K562 (cell line): Measurements from ENCODE around the gene PKD2. TPM values are rescaled to one million over a fixed set of nuclear protein-coding genes. Genes with fewer than 3 reads are reported as not detected.

Experiments used
- ATAC-seq: fragments of 200-7000 bp; cut with Tn5 transposase; 3 replicates; pipeline ENCODE4 v1.9.1; 2020; ENCODE audit warnings: moderate library complexity
- BruUV-seq: library from RNA; stranded (reverse); fragments of 400-500 nt; replicated peaks from 2 replicates; lab custom pipeline; 2021; lab: Mats Ljungman, UMichigan
- CTCF ChIA-PET: fragments of 300-600 bp; formaldehyde crosslinking; extraction: SDS; loops from one replicate; lab custom pipeline; 2021; ENCODE audit warnings: low intra/inter-chr PET ratio; lab: Yijun Ruan, JAX
- POLR2A ChIA-PET: fragments of 300-600, 350-650 bp; sonication (Branson Sonifier 250); formaldehyde crosslinking; extraction: SDS; loops from one replicate; lab custom pipeline; 2021; ENCODE audit warnings: antibody characterized with exemption, inconsistent platforms; lab: Yijun Ruan, JAX
- DNase-seq, 4 experiments: peaks; one replicate each; pipeline versions ENCODE4 v3.0.0 to v3.0.0-alpha.2; 2011 to 2018; ENCODE audit warnings: low spot score in 3 of 4, mixed read lengths in 3 of 4; ENCODE audit errors: extremely low read depth in 1 of 4
- FAIRE-seq: peaks from 2 replicates; lab custom pipeline; 2011; peaks lifted over from hg19 to GRCh38; lab: Jason Lieb, UNC
- H2AFZ ChIP-seq: 2 replicates; pipeline ENCODE4 v1.6.0; 2011; ENCODE audit warnings: low read depth, low read length, control low read depth, inconsistent platforms
- H3K27ac ChIP-seq: fragments of 200-600 bp; 3 replicates; pipeline ENCODE4 v1.8.0; 2011; ENCODE audit warnings: low read depth, mild to moderate bottlenecking, control low read depth, inconsistent platforms, low read length, moderate library complexity, mixed read lengths; ENCODE audit errors: extremely low read depth
- H3K27me3 ChIP-seq, 2 experiments: fragments of 300-600 bp in 1 of 2; 2 replicates in 1 of 2; 3 replicates in 1 of 2; pipeline versions ENCODE4 v1.6.0 to v1.8.0; 2011; ENCODE audit warnings: inconsistent platforms in 2 of 2, low read length in 2 of 2, mild to moderate bottlenecking in 1 of 2, mixed read lengths in 1 of 2, moderate library complexity in 1 of 2; ENCODE audit not compliant: control insufficient read depth in 2 of 2, insufficient read depth in 2 of 2
- H3K36me3 ChIP-seq: fragments of 300-600 bp; 3 replicates; pipeline ENCODE4 v1.8.0; 2011; ENCODE audit warnings: mild to moderate bottlenecking, low read length, inconsistent platforms; ENCODE audit not compliant: control insufficient read depth, insufficient read depth
- H3K4me1 ChIP-seq, 2 experiments: fragments of 200-600 bp in 1 of 2; replicated peaks in 1 of 2; 2 replicates in 1 of 2; 3 replicates in 1 of 2; pipeline versions ENCODE4 v1.5.1 to v1.8.0; 2011; ENCODE audit warnings: inconsistent platforms in 2 of 2, low read length in 2 of 2, mild to moderate bottlenecking in 1 of 2, mixed read lengths in 1 of 2, moderate library complexity in 1 of 2; ENCODE audit not compliant: control insufficient read depth in 2 of 2, insufficient read depth in 2 of 2
- H3K4me2 ChIP-seq: 2 replicates; pipeline ENCODE4 v1.6.1; 2011; ENCODE audit warnings: low read length, control low read depth, inconsistent platforms, mixed read lengths; ENCODE audit not compliant: insufficient read depth
- H3K4me3 ChIP-seq: fragments of 200-600 bp; sonication (generic), shearing (Covaris generic); 2 replicates; pipeline ENCODE4 v1.5.1; 2016; ENCODE audit warnings: control low read depth, inconsistent platforms
- H3K79me2 ChIP-seq: fragments of 200-600 bp; 3 replicates; pipeline ENCODE4 v1.8.0; 2011; ENCODE audit warnings: low read length, inconsistent platforms; ENCODE audit not compliant: control insufficient read depth, insufficient read depth
- H3K9ac ChIP-seq, 2 experiments: 2 replicates each; pipeline versions ENCODE4 v1.6.0 to v1.6.1; 2011; ENCODE audit warnings: low read depth in 2 of 2, low read length in 2 of 2, control low read depth in 1 of 2, inconsistent platforms in 1 of 2, mild to moderate bottlenecking in 1 of 2, mixed read lengths in 1 of 2; ENCODE audit not compliant: insufficient read depth in 1 of 2
- H3K9me1 ChIP-seq: one replicate; pipeline ENCODE4 v1.6.0; 2011; ENCODE audit warnings: inconsistent platforms, mild to moderate bottlenecking, low read length, moderate library complexity; ENCODE audit not compliant: control insufficient read depth, insufficient read depth
- H3K9me3 ChIP-seq: replicated peaks from 2 replicates; pipeline ENCODE4 v1.5.1; 2011; ENCODE audit warnings: low read depth, low read length, inconsistent platforms; ENCODE audit not compliant: control insufficient read depth, insufficient read depth
- H4K20me1 ChIP-seq: replicated peaks from 2 replicates; pipeline ENCODE4 v1.6.1; 2011; ENCODE audit warnings: low read length, inconsistent platforms, mixed read lengths; ENCODE audit not compliant: control insufficient read depth, insufficient read depth
- CBX8 ChIP-seq: fragments of 200-600 bp; sonication (generic); IDR thresholded peaks from 2 replicates; pipeline ENCODE4 v1.6.1; 2012; ENCODE audit warnings: borderline replicate concordance, mixed run types, low read depth, mild to moderate bottlenecking, moderate library complexity, mixed read lengths, low read length, control low read depth, inconsistent platforms; ENCODE audit not compliant: poor library complexity, severe bottlenecking; ENCODE audit errors: extremely low read depth
- ELK1 ChIP-seq: sonication (generic); formaldehyde crosslinking; IDR thresholded peaks from 2 replicates; pipeline ENCODE4 v1.8.1; 2022; ENCODE audit warnings: missing genetic modification reagents
- HCFC1 ChIP-seq: IDR thresholded peaks from 2 replicates; pipeline ENCODE4 v1.6.1; 2012; ENCODE audit warnings: low read depth, low read length, improper control_type of control experiment
- NFE2L1 ChIP-seq: fragments of 450-650 bp; IDR thresholded peaks from 2 replicates; pipeline ENCODE4 v1.6.1; 2016; ENCODE audit warnings: missing genetic modification characterization, low read depth, mild to moderate bottlenecking, missing compliant biosample characterization, moderate library complexity, borderline replicate concordance
- RUNX1 ChIP-seq: sonication (generic); IDR thresholded peaks from 2 replicates; pipeline ENCODE4 v1.6.1; 2016; ENCODE audit warnings: antibody characterized with exemption, low read depth
- SRF ChIP-seq, 2 experiments: fragments of 250-450, 450-650 bp in 1 of 2; sonication (Bioruptor Pico) in 1 of 2; sonication (generic) in 1 of 2; formaldehyde crosslinking; IDR thresholded peaks; 2 replicates each; pipeline versions ENCODE4 v1.5.0 to v1.5.1; 2020 to 2022; ENCODE audit warnings: mild to moderate bottlenecking in 1 of 2, missing genetic modification reagents in 1 of 2
- TFAP4 ChIP-seq: sonication (generic); formaldehyde crosslinking; IDR thresholded peaks from 2 replicates; pipeline ENCODE4 v1.8.0; 2022; ENCODE audit warnings: missing genetic modification reagents, mild to moderate bottlenecking, moderate library complexity, borderline replicate concordance
- THAP7 ChIP-seq: fragments of 250-450 bp; sonication (Bioruptor Pico); IDR thresholded peaks from 2 replicates; pipeline ENCODE4 v1.5.0; 2021
- ZBTB43 ChIP-seq: sonication (generic); formaldehyde crosslinking; IDR thresholded peaks from 2 replicates; pipeline ENCODE4 v1.8.0; 2023; ENCODE audit warnings: mild to moderate bottlenecking, missing genetic modification reagents
- ZNF12 ChIP-seq: sonication (generic); formaldehyde crosslinking; IDR thresholded peaks from 2 replicates; pipeline ENCODE4 v1.4.0; 2020; ENCODE audit warnings: mild to moderate bottlenecking, missing genetic modification reagents
- ZNF639 ChIP-seq, 2 experiments: fragments of 200-800 bp in 1 of 2; sonication (Bioruptor generic) in 1 of 2; sonication (generic) in 1 of 2; formaldehyde crosslinking in 1 of 2; IDR thresholded peaks in 1 of 2; conservative IDR thresholded peaks in 1 of 2; 2 replicates each; pipeline versions ENCODE4 v1.5.0 to v1.6.1; 2016 to 2020; ENCODE audit warnings: missing compliant biosample characterization in 1 of 2, missing genetic modification characterization in 1 of 2, missing genetic modification reagents in 1 of 2
- ZNF699 ChIP-seq: fragments of 250-450 bp; sonication (Bioruptor Pico); IDR thresholded peaks from 2 replicates; pipeline ENCODE4 v1.8.0; 2021; ENCODE audit warnings: mild to moderate bottlenecking, moderate library complexity; ENCODE audit not compliant: insufficient replicate concordance
- in situ Hi-C: fragments of 300-500 bp; cut with MboI; formaldehyde crosslinking; loops from 4 replicates; pipeline ENCODE4 v1.15.0; 2018; ENCODE audit warnings: inconsistent platforms, mixed read lengths
- intact Hi-C: fragments of 100-400 bp; cut with micrococcal nuclease; formaldehyde crosslinking; loops from 2 replicates; pipeline ENCODE4 v1.14.2; 2022
- polyA plus RNA-seq, 8 experiments: library from polyadenylated mRNA; depleted of rRNA in 4 of 8; stranded (reverse) in 5 of 8; unstranded in 3 of 8; fragments of >200 nt; fragmentation: Nextera tagmentation in 2 of 8; fragmentation: Illumina TruSeq in 1 of 8; extraction: Ambion mirVana in 2 of 8; extraction: Trizol in 1 of 8; gene quantifications; 2 replicates each; pipeline versions ENCODE4 v1.2.1 to v1.2.3, GENCODE V29; 2011 to 2014; ENCODE audit warnings: inconsistent platforms in 1 of 8, missing spikeins in 1 of 8
- total RNA-seq, 7 experiments: library from RNA; depleted of rRNA in 6 of 7; stranded (reverse); fragments of >200 nt in 6 of 7; fragmentation: Illumina TruSeq in 2 of 7; extraction: Trizol in 2 of 7; gene quantifications; 2 replicates each; pipeline versions ENCODE4 v1.2.1 to v1.2.3, GENCODE V29; 2011 to 2021; ENCODE audit warnings: low replicate concordance in 1 of 7

The PKD2 gene
- total and polyA plus RNA-seq, 9 of the 15 experiments (the other 6 are each of a cell fraction or from before 2014, with no cell fraction given), result 0.11 to 1.2 (median 0.47) TPM

GRCh38 chr4:88021824-88022223 is 14.4 kb downstream of the PKD2 start:
- TF ChIP-seq ZNF699 (CRISPR knock-in tag) (no peak), ZNF639 (CRISPR knock-in tag; conservative IDR thresholded peaks at IDR 0.05 in 1 of 2, IDR thresholded peaks at IDR 0.05 in 1 of 2) (no peak), SRF (CRISPR knock-in tag; IDR thresholded peaks at IDR 0.05) (no peak), CBX8 (no peak), HCFC1 (no peak), RUNX1 (no peak), ZNF12 (CRISPR knock-in tag) (no peak), THAP7 (no peak), ELK1 (no peak), ZBTB43 (CRISPR knock-in tag) (no peak), NFE2L1 (no peak), TFAP4 (CRISPR knock-in tag) (no peak)
- TF ChIP-seq, all 486 proteins: peak for 0
- intact Hi-C loops, result no loop called here
- no peak overlapping the region for H3K27ac ChIP-seq
- no peaks in the 10 kb centered on the region for H3K4me1 ChIP-seq
- POLR2A ChIA-PET, result interaction anchor here (0.6 to 0.7 kb wide), 2 partner anchors 157 to 319 kb away, joined by 3 read pairs; no protein-coding TSS in a partner anchor
- CTCF ChIA-PET, result no interaction called here
- BruUV-seq, result no TSS peak
- no peak for DNase-seq
- no peaks in the 10 kb centered on the region for H3K9me1 ChIP-seq
- FAIRE-seq, result no peak
- H2AFZ ChIP-seq, result no peak overlapping the region
- H4K20me1 ChIP-seq, result no peaks in the 10 kb centered on the region
- no peaks in the 10 kb centered on the region for H3K9me3 ChIP-seq
- H3K9ac ChIP-seq, result no peak overlapping the region
- H3K36me3 ChIP-seq, result no peaks in the 10 kb centered on the region
- H3K4me2 ChIP-seq, result no peak overlapping the region
- H3K79me2 ChIP-seq, result no peaks in the 10 kb centered on the region
- in situ Hi-C loops, result no loop called here
- no peak for ATAC-seq
- no peak overlapping the region for H3K4me3 ChIP-seq
- no peaks in the 10 kb centered on the region for H3K27me3 ChIP-seq
